Naive B cell (primary cell): ENCODE results near the gene NLRP1. TPM values are rescaled to one million over a fixed set of nuclear protein-coding genes. Genes with fewer than 3 reads are reported as not detected.

Experiments used
- ATAC-seq, 2 donors: fragments of 150-1000 bp; cut with Tn5 transposase; 2 replicates each; pipeline ENCODE4 v1.10.0; 2021; ENCODE audit warnings: low read depth in 2 of 2, mild to moderate bottlenecking in 2 of 2, moderate library complexity in 2 of 2
- DNase-seq: peaks from one replicate; pipeline ENCODE4 v3.0.0; 2022
- H3K27ac Mint-ChIP-seq, 6 donors: one replicate each; pipeline ENCODE4 v1.8.0; 2020 to 2022; ENCODE audit warnings: mild to moderate bottlenecking in 6 of 6, mixed read lengths in 6 of 6, moderate library complexity in 5 of 6, inconsistent platforms in 2 of 6
- H3K27me3 Mint-ChIP-seq, 3 donors: one replicate each; pipeline ENCODE4 v1.8.0; 2021 to 2022; ENCODE audit warnings: mixed read lengths in 3 of 3, mild to moderate bottlenecking in 1 of 3
- H3K36me3 Mint-ChIP-seq, 2 donors: one replicate each; pipeline ENCODE4 v1.8.0; 2020 to 2022; ENCODE audit warnings: mixed read lengths in 2 of 2, inconsistent platforms in 1 of 2, mild to moderate bottlenecking in 1 of 2
- H3K4me1 Mint-ChIP-seq, 3 donors: one replicate each; pipeline ENCODE4 v1.8.0; 2020 to 2022; ENCODE audit warnings: mixed read lengths in 3 of 3, inconsistent platforms in 1 of 3, mild to moderate bottlenecking in 1 of 3, moderate library complexity in 1 of 3
- H3K4me3 Mint-ChIP-seq, 8 donors: one replicate each; pipeline ENCODE4 v1.8.0; 2020 to 2022; ENCODE audit warnings: mild to moderate bottlenecking in 8 of 8, mixed read lengths in 8 of 8, moderate library complexity in 8 of 8, inconsistent platforms in 2 of 8
- H3K9me3 Mint-ChIP-seq, 7 donors: one replicate each; pipeline ENCODE4 v1.8.0; 2020 to 2022; ENCODE audit warnings: mixed read lengths in 7 of 7, mild to moderate bottlenecking in 5 of 7, inconsistent platforms in 2 of 7, moderate library complexity in 1 of 7
- polyA plus RNA-seq, 6 donors: library from polyadenylated mRNA; unstranded; fragments of 300-500 nt; fragmentation: Illumina TruSeq; gene quantifications; one replicate each; pipeline ENCODE4 v1.2.3, GENCODE V29; 2021; ENCODE audit warnings: low read depth in 6 of 6

NLRP1 gene
- polyA plus RNA-seq, 6 donors from 2014 or later = 8.8 to 43.3 (median 18.2) TPM

GRCh38 chr17:5558815-5559785, 25.2 kb downstream of the NLRP1 start:
- peaks cover 17 to 41% of the 10 kb centered on the region in 2 donors for H3K36me3 Mint-ChIP-seq
- H3K4me1 Mint-ChIP-seq = peaks cover 9 to 21% (median 17%) of the 10 kb centered on the region in 3 donors
- no peaks in the 10 kb centered on the region for H3K9me3 Mint-ChIP-seq
- H3K27me3 Mint-ChIP-seq = no peaks in the 10 kb centered on the region
- no peak for DNase-seq
- H3K4me3 Mint-ChIP-seq = no peak overlapping the region
- peak overlapping the region in 3 of 6 donors; percentile 33 to 72 (median 59) for H3K27ac Mint-ChIP-seq
- ATAC-seq = no peak

GRCh38 chr17:5557990-5558389, 26.3 kb downstream of the NLRP1 start:
- Mint-ChIP-seq H3K27ac (no peak overlapping the region), H3K27me3 (no peaks in the 10 kb centered on the region), H3K9me3 (no peaks in the 10 kb centered on the region), H3K4me3 (no peak overlapping the region), H3K4me1 (peaks cover 3 to 14% (median 9%) of the 10 kb centered on the region in 3 donors), H3K36me3 (peaks cover 18 to 46% of the 10 kb centered on the region in 2 donors)
- DNase-seq = no peak
- no peak for ATAC-seq

GRCh38 chr17:5557485-5557884, 26.8 kb downstream of the NLRP1 start:
- Mint-ChIP-seq H3K27me3 (no peaks in the 10 kb centered on the region), H3K4me3 (no peak overlapping the region), H3K4me1 (peaks cover 3 to 12% (median 7%) of the 10 kb centered on the region in 3 donors), H3K9me3 (no peaks in the 10 kb centered on the region), H3K36me3 (peaks cover 23 to 49% of the 10 kb centered on the region in 2 donors), H3K27ac (peak overlapping the region in 1 of 6 donors; percentile 21)
- DNase-seq (no peak), ATAC-seq (no peak)

GRCh38 chr17:5555254-5555653, 29.1 kb downstream of the NLRP1 start:
- H3K9me3 Mint-ChIP-seq = no peaks in the 10 kb centered on the region
- ATAC-seq (no peak), DNase-seq (no peak)
- H3K36me3 Mint-ChIP-seq = peaks cover 31 to 59% of the 10 kb centered on the region in 2 donors
- H3K27ac Mint-ChIP-seq = peak overlapping the region in 2 of 6 donors; percentile 4 to 34
- peaks cover 3 to 12% (median 7%) of the 10 kb centered on the region in 3 donors for H3K4me1 Mint-ChIP-seq
- H3K4me3 Mint-ChIP-seq = no peak overlapping the region
- H3K27me3 Mint-ChIP-seq = no peaks in the 10 kb centered on the region

GRCh38 chr17:5553479-5553878, 30.8 kb downstream of the NLRP1 start:
- DNase-seq (no peak), ATAC-seq (no peak)
- no peak overlapping the region for H3K4me3 Mint-ChIP-seq
- H3K9me3 Mint-ChIP-seq = no peaks in the 10 kb centered on the region
- H3K36me3 Mint-ChIP-seq = peaks cover 36 to 55% of the 10 kb centered on the region in 2 donors
- peaks cover 3 to 15% (median 10%) of the 10 kb centered on the region in 3 donors for H3K4me1 Mint-ChIP-seq
- H3K27ac Mint-ChIP-seq = peak overlapping the region in 1 of 6 donors; percentile 55
- no peaks in the 10 kb centered on the region for H3K27me3 Mint-ChIP-seq

- no peak for DNase-seq
- Mint-ChIP-seq H3K36me3 (peaks cover 37 to 56% of the 10 kb centered on the region in 2 donors), H3K27me3 (no peaks in the 10 kb centered on the region), H3K4me1 (peaks cover 3 to 21% (median 12%) of the 10 kb centered on the region in 3 donors), H3K9me3 (no peaks in the 10 kb centered on the region), H3K27ac (peak overlapping the region in 1 of 6 donors; percentile 48), H3K4me3 (no peak overlapping the region)
- ATAC-seq = no peak
Observed at GRCh38 chr17:5552841-5553240, 31.5 kb downstream of the NLRP1 start.

- peaks cover 31 to 57% of the 10 kb centered on the region in 2 donors for H3K36me3 Mint-ChIP-seq
- no peak overlapping the region for H3K4me3 Mint-ChIP-seq
- no peaks in the 10 kb centered on the region for H3K9me3 Mint-ChIP-seq
- H3K27ac Mint-ChIP-seq = peak overlapping the region in 1 of 6 donors; percentile 44
- H3K4me1 Mint-ChIP-seq = peaks cover 2 to 32% (median 6%) of the 10 kb centered on the region in 3 donors
- H3K27me3 Mint-ChIP-seq = no peaks in the 10 kb centered on the region
- ATAC-seq = no peak
- no peak for DNase-seq
Observed at GRCh38 chr17:5545051-5545987, 39.0 kb downstream of the NLRP1 start.

GRCh38 chr17:5544115-5544514, 40.2 kb downstream of the NLRP1 start:
- H3K4me1 Mint-ChIP-seq = peaks cover 2 to 32% (median 12%) of the 10 kb centered on the region in 3 donors
- H3K27me3 Mint-ChIP-seq = no peaks in the 10 kb centered on the region
- H3K27ac Mint-ChIP-seq = no peak overlapping the region
- DNase-seq (no peak), ATAC-seq (no peak)
- no peak overlapping the region for H3K4me3 Mint-ChIP-seq
- no peaks in the 10 kb centered on the region for H3K9me3 Mint-ChIP-seq
- peaks cover 39 to 68% of the 10 kb centered on the region in 2 donors for H3K36me3 Mint-ChIP-seq

GRCh38 chr17:5541610-5542202, 42.6 kb downstream of the NLRP1 start:
- H3K27me3 Mint-ChIP-seq = no peaks in the 10 kb centered on the region
- no peaks in the 10 kb centered on the region for H3K9me3 Mint-ChIP-seq
- no peak overlapping the region for H3K4me3 Mint-ChIP-seq
- H3K36me3 Mint-ChIP-seq = peaks cover 23 to 53% of the 10 kb centered on the region in 2 donors
- peak overlapping the region in 2 of 6 donors; percentile 26 to 77 for H3K27ac Mint-ChIP-seq
- H3K4me1 Mint-ChIP-seq = peaks cover 2 to 25% (median 6%) of the 10 kb centered on the region in 3 donors
- DNase-seq = no peak
- no peak for ATAC-seq

- no peaks in the 10 kb centered on the region for H3K27me3 Mint-ChIP-seq
Observed at GRCh38 chr17:5540321-5540720, 44.0 kb downstream of the NLRP1 start.

GRCh38 chr17:5539286-5539685, 45.0 kb downstream of the NLRP1 start:
- Mint-ChIP-seq H3K4me1 (peaks cover 2 to 20% (median 6%) of the 10 kb centered on the region in 3 donors), H3K27ac (no peak overlapping the region), H3K4me3 (peak overlapping the region in 1 of 8 donors; percentile 6), H3K36me3 (peaks cover 17 to 59% of the 10 kb centered on the region in 2 donors), H3K9me3 (no peaks in the 10 kb centered on the region), H3K27me3 (no peaks in the 10 kb centered on the region)
- ATAC-seq (no peak), DNase-seq (no peak)

More at GRCh38 chr17:5540321-5540720, 44.0 kb downstream of the NLRP1 start:
- no peak for ATAC-seq
- H3K4me3 Mint-ChIP-seq = no peak overlapping the region
- no peak for DNase-seq
- peaks cover 17 to 53% of the 10 kb centered on the region in 2 donors for H3K36me3 Mint-ChIP-seq
- H3K9me3 Mint-ChIP-seq = no peaks in the 10 kb centered on the region
- peak overlapping the region in 1 of 6 donors; percentile 10 for H3K27ac Mint-ChIP-seq
- H3K4me1 Mint-ChIP-seq = peaks cover 2 to 23% (median 6%) of the 10 kb centered on the region in 3 donors

GRCh38 chr17:5536866-5537650, 47.3 kb downstream of the NLRP1 start:
- H3K36me3 Mint-ChIP-seq = peaks cover 18 to 59% of the 10 kb centered on the region in 2 donors
- DNase-seq = no peak
- no peak for ATAC-seq
- peaks cover 0 to 7% (median 6%) of the 10 kb centered on the region in 3 donors for H3K4me1 Mint-ChIP-seq
- H3K9me3 Mint-ChIP-seq = no peaks in the 10 kb centered on the region
- H3K27me3 Mint-ChIP-seq = no peaks in the 10 kb centered on the region
- peak overlapping the region in 3 of 6 donors; percentile 22 to 59 (median 57) for H3K27ac Mint-ChIP-seq
- H3K4me3 Mint-ChIP-seq = no peak overlapping the region
